CD4-positive, alpha-beta T cell (primary cell): ENCODE results near the gene DFFB. TPM values are rescaled to one million over a fixed set of nuclear protein-coding genes. Genes with fewer than 3 reads are reported as not detected.

Source experiments
- ATAC-seq: fragments of 200-7000 bp; cut with Tn5 transposase; one replicate; pipeline ENCODE4 v1.10.0; 2022; ENCODE audit warnings: mild to moderate bottlenecking; ENCODE audit not compliant: poor library complexity
- CTCF ChIA-PET: fragments of 350-600 bp; sonication (Branson Sonifier 250); formaldehyde crosslinking; loops from one replicate; lab custom pipeline; 2021; ENCODE audit warnings: antibody characterized with exemption, inconsistent platforms; lab: Charles Lee
- POLR2A ChIA-PET: fragments of 350-600 bp; sonication (Branson Sonifier 250); formaldehyde crosslinking; loops from one replicate; lab custom pipeline; 2021; ENCODE audit warnings: antibody characterized with exemption, inconsistent platforms; lab: Charles Lee
- DNase-seq, 14 experiments: peaks; one replicate each; pipeline ENCODE4 v3.0.0-alpha.2; 2013 to 2020; ENCODE audit warnings: mixed read lengths in 2 of 14
- H3K27ac ChIP-seq, 2 donors: one replicate each; pipeline versions ENCODE4 v1.5.1 to v1.7.0; 2013; ENCODE audit warnings: low read length in 2 of 2, low read depth in 1 of 2, mild to moderate bottlenecking in 1 of 2
- H3K27me3 ChIP-seq, 2 experiments: 1 replicate in 1 of 2; 2 replicates in 1 of 2; pipeline versions ENCODE4 v1.6.1 to v1.7.0; 2013; ENCODE audit warnings: low read length in 2 of 2, control low read depth in 1 of 2, mild to moderate bottlenecking in 1 of 2, moderate library complexity in 1 of 2; ENCODE audit not compliant: insufficient read depth in 2 of 2, control insufficient read depth in 1 of 2
- H3K36me3 ChIP-seq: one replicate; pipeline ENCODE4 v1.6.1; 2013; ENCODE audit warnings: low read length, control low read depth; ENCODE audit not compliant: insufficient read depth
- H3K4me1 ChIP-seq: one replicate; pipeline ENCODE4 v1.6.1; 2013; ENCODE audit warnings: low read length, control low read depth; ENCODE audit not compliant: insufficient read depth
- H3K4me3 ChIP-seq: one replicate; pipeline ENCODE4 v1.5.1; 2013; ENCODE audit warnings: mild to moderate bottlenecking, low read length, moderate library complexity
- H3K9me3 ChIP-seq, 2 experiments: 1 replicate in 1 of 2; 2 replicates in 1 of 2; pipeline versions ENCODE4 v1.6.1 to v1.7.0; 2013; ENCODE audit warnings: low read length in 2 of 2, mild to moderate bottlenecking in 2 of 2, control low read depth in 1 of 2, moderate library complexity in 1 of 2; ENCODE audit not compliant: control insufficient read depth in 1 of 2, insufficient read depth in 1 of 2
- H3K27ac Mint-ChIP-seq: one replicate; pipeline ENCODE4 v1.8.0; 2020; ENCODE audit warnings: mixed read lengths
- H3K27me3 Mint-ChIP-seq: one replicate; pipeline ENCODE4 v1.8.0; 2021; ENCODE audit warnings: mixed read lengths
- H3K36me3 Mint-ChIP-seq: one replicate; pipeline ENCODE4 v1.8.0; 2021; ENCODE audit warnings: low read depth, mixed read lengths
- H3K4me1 Mint-ChIP-seq: one replicate; pipeline ENCODE4 v1.8.0; 2021; ENCODE audit warnings: low read depth, mixed read lengths
- H3K4me3 Mint-ChIP-seq: one replicate; pipeline ENCODE4 v1.8.0; 2020; ENCODE audit warnings: mild to moderate bottlenecking, mixed read lengths
- H3K9me3 Mint-ChIP-seq: one replicate; pipeline ENCODE4 v1.8.0; 2020; ENCODE audit warnings: mixed read lengths
- CTCF ChIP-seq: fragments of 200-600 bp; IDR thresholded peaks from one replicate; pipeline ENCODE4 v1.8.0; 2022; ENCODE audit warnings: antibody characterized with exemption, mild to moderate bottlenecking
- intact Hi-C, 2 experiments: fragments of 100-400 bp; cut with DNase I in 1 of 2; cut with micrococcal nuclease in 1 of 2; formaldehyde crosslinking; loops; one replicate each; pipeline versions ENCODE4 v1.15.1 to v1.9.0; 2023 to 2025; cut with DNase I, micrococcal nuclease
- total RNA-seq, 174 experiments: library from RNA in 2 of 174; stranded (reverse) in 2 of 174; gene quantifications; one replicate each; pipeline ENCODE4 v1.2.3 and lab custom pipeline; 2021 to 2026

Gene DFFB
- total RNA-seq, 2 experiments from 2014 or later: 6.7 to 6.8 TPM

DNA sequence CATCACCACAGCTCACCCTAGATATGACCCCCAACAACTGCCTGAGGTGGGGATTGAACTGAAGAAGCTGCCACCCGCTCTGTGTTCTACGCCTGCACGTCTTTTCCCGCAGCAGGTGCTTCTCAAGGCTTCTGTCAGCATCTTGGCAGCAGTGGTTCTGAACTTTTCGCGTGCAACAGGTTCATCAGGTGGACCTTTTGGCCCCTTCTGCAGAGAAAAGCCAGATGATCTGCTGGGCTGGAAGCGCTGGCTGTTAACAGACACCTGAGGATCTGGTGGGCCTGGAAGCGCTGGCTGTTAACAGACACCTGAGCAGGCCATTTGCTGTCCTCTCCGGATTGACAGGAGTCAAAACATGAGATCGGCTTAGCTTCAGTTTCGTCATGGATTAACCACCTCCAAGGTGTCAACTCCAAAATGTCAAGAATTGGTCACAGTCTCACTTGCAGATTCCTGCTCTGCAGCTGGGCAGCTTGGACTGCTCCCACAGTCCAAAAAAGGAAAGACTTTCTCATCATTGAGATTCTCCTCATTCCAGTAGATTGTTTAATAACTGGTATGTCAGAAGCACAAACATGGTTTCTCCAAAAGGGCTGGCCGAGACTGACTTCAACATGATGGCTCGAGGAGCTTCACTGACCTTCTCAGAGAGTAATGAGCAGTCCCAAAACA, 38.1 kb downstream of the DFFB start:
- H3K27ac ChIP-seq: no peak overlapping the region
- no peak overlapping the region for H3K4me3 ChIP-seq
- DNase-seq (no peak), ATAC-seq (no peak)
- no peaks in the 10 kb centered on the region for H3K27me3 ChIP-seq
- Mint-ChIP-seq H3K27me3 (no peaks in the 10 kb centered on the region), H3K4me1 (peaks cover 44% of the 10 kb centered on the region), H3K27ac (no peak overlapping the region), H3K9me3 (peaks cover 2% of the 10 kb centered on the region), H3K36me3 (peaks cover 72% of the 10 kb centered on the region), H3K4me3 (no peak overlapping the region)
- peaks cover 9 to 11% of the 10 kb centered on the region in 2 experiments for H3K9me3 ChIP-seq
- peaks cover 21% of the 10 kb centered on the region for H3K4me1 ChIP-seq
- ChIA-PET POLR2A (no interaction called here), CTCF (no interaction called here)
- H3K36me3 ChIP-seq: peaks cover 27% of the 10 kb centered on the region
- intact Hi-C loops: no loop called here
- no peak for TF ChIP-seq CTCF

DNA sequence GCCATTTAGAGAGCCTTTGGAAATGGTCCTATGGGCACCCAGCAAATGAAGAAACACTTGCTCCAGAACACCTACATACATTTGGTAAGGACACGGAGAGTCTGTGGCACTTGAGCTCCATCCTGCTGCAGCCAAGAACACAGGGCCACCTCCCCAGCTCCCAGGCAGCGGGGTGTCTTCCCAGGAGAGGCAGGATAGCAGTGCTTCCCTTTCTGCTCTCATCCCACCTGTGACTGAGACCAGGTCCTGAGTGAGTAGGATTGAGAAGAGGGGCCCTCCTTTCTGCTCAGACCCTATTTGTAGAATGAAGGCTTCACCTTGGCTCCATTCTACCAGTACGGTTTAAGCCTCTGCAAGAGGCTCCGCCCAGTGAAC, 38.7 kb downstream of the DFFB start:
- peaks cover 9 to 11% of the 10 kb centered on the region in 2 experiments for H3K9me3 ChIP-seq
- H3K4me3 ChIP-seq: no peak overlapping the region
- Mint-ChIP-seq H3K4me1 (peaks cover 45% of the 10 kb centered on the region), H3K9me3 (peaks cover 2% of the 10 kb centered on the region), H3K36me3 (peaks cover 71% of the 10 kb centered on the region), H3K27me3 (no peaks in the 10 kb centered on the region), H3K4me3 (no peak overlapping the region), H3K27ac (no peak overlapping the region)
- H3K36me3 ChIP-seq: peaks cover 22% of the 10 kb centered on the region
- H3K4me1 ChIP-seq: peaks cover 18% of the 10 kb centered on the region
- no peak overlapping the region for H3K27ac ChIP-seq
- intact Hi-C loops: no loop called here
- no peaks in the 10 kb centered on the region for H3K27me3 ChIP-seq
- DNase-seq (no peak), ATAC-seq (no peak)
- POLR2A ChIA-PET: no interaction called here
- TF ChIP-seq CTCF: no peak
- CTCF ChIA-PET: no interaction called here

GRCh38 chr1:3896396-3897000, 39.2 kb downstream of the DFFB start:
- H3K4me1 Mint-ChIP-seq: peaks cover 45% of the 10 kb centered on the region
- intact Hi-C loops: no loop called here

More at GRCh38 chr1:3896396-3897000, 39.2 kb downstream of the DFFB start:
- CTCF ChIA-PET: no interaction called here
- Histone ChIP-seq H3K9me3 (peaks cover 9 to 11% of the 10 kb centered on the region in 2 experiments), H3K4me1 (peaks cover 18% of the 10 kb centered on the region), H3K27ac (no peak overlapping the region), H3K27me3 (no peaks in the 10 kb centered on the region), H3K36me3 (peaks cover 16% of the 10 kb centered on the region), H3K4me3 (no peak overlapping the region)
- Mint-ChIP-seq H3K27ac (no peak overlapping the region), H3K36me3 (peaks cover 65% of the 10 kb centered on the region), H3K4me3 (no peak overlapping the region), H3K9me3 (peaks cover 2% of the 10 kb centered on the region), H3K27me3 (no peaks in the 10 kb centered on the region)
- DNase-seq: no peak
- no peak for TF ChIP-seq CTCF
- POLR2A ChIA-PET: no interaction called here
- no peak for ATAC-seq
